ENCODE measurements around the gene AARS2. TPM values are rescaled to one million over a fixed set of nuclear protein-coding genes. Genes with fewer than 3 reads are reported as not detected.

The AARS2 gene
- total and polyA plus RNA-seq, 8 donors = 2.9 to 19.3 (median 6.4) TPM

GRCh38 chr6:44342489-44342888 is 29.3 kb upstream of the AARS2 start, which contains the start of gene SPATS1:
SPATS1 (plus strand) TSS chr6:44342650; CDS start chr6:44343096, 446 bp downstream.
- H3K27me3 ChIP-seq = peaks cover 0 to 53% (median 16%) of the 10 kb centered on the region in 3 donors
- no peak for TF ChIP-seq EP300 (IDR thresholded peaks at IDR 0.05)
- no peak for TF ChIP-seq CTCF (IDR thresholded peaks at IDR 0.05)
- TF ChIP-seq POLR2A (IDR thresholded peaks at IDR 0.05) = no peak
- no peak for TF ChIP-seq POLR2AphosphoS5 (IDR thresholded peaks at IDR 0.05)
- H3K36me3 ChIP-seq = no peaks in the 10 kb centered on the region
- 3 to 6% (median 3%) methylated on average over 23 to 31 of the region's 31 CpGs for WGBS, 5 donors
- peak; percentile 46 to 70 for DNase-seq
- H3K4me1 ChIP-seq = peaks cover 6 to 11% (median 9%) of the 10 kb centered on the region in 4 donors
- peak within 1 kb of the TSS; percentile 11 to 33 (median 25) for H3K4me3 ChIP-seq
- no peaks in the 10 kb centered on the region for H3K9me3 ChIP-seq
- H3K27ac ChIP-seq = peak within 1 kb of the TSS in 4 of 5 donors; percentile 12 to 26 (median 21)
- intact Hi-C loops (cut with DNase I; ENCODE audit: low total_unique reads) = no loop called here

DNA sequence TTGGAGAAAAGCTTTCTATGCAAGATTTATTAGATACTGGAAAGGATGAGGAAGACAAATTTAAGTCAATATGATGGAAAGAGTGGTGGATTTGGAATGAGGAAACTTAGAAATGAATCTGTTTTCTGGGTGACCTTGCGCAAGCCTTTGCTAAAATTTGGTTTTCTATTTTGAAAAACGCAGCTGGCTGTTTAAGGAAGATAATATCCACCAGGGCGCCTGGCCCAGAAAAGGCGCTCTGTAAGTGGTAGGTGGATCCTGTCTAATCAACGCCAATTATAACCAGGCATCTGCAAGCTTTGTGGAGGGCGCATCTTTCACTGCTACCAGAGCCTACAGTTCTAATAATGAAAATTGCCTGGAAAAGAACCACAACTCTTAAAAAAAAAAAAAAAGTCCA is 28.9 kb upstream of the AARS2 start:
- intact Hi-C loops (cut with DNase I; ENCODE audit: low total_unique reads) = no loop called here

GRCh38 chr6:44341095-44341890 is 28.1 kb upstream of the AARS2 start:
- Histone ChIP-seq H3K4me1 (peaks cover 6 to 11% (median 9%) of the 10 kb centered on the region in 4 donors), H3K27ac (no peak overlapping the region), H3K9me3 (no peaks in the 10 kb centered on the region), H3K4me3 (no peak overlapping the region), H3K27me3 (peaks cover 0 to 50% (median 16%) of the 10 kb centered on the region in 3 donors), H3K36me3 (no peaks in the 10 kb centered on the region)
- WGBS, 5 donors = 60 to 65% (median 63%) methylated on average over 8 of the region's 8 CpGs
- DNase-seq = no peak
- no peak for TF ChIP-seq CTCF (IDR thresholded peaks at IDR 0.05)
- TF ChIP-seq POLR2AphosphoS5 (IDR thresholded peaks at IDR 0.05) = no peak
- TF ChIP-seq EP300 (IDR thresholded peaks at IDR 0.05) = no peak
- no peak for TF ChIP-seq POLR2A (IDR thresholded peaks at IDR 0.05)
- intact Hi-C loops (cut with DNase I; ENCODE audit: low total_unique reads) = no loop called here

More for the DNA sequence above, 28.9 kb upstream of the AARS2 start:
- peak overlapping the region; percentile 11 to 33 (median 25) for H3K4me3 ChIP-seq
- TF ChIP-seq POLR2A (IDR thresholded peaks at IDR 0.05) (no peak), POLR2AphosphoS5 (IDR thresholded peaks at IDR 0.05) (no peak), EP300 (IDR thresholded peaks at IDR 0.05) (no peak), CTCF (IDR thresholded peaks at IDR 0.05) (no peak)
- peaks cover 0 to 53% (median 16%) of the 10 kb centered on the region in 3 donors for H3K27me3 ChIP-seq
- H3K9me3 ChIP-seq = no peaks in the 10 kb centered on the region
- H3K36me3 ChIP-seq = no peaks in the 10 kb centered on the region
- H3K4me1 ChIP-seq = peaks cover 6 to 11% (median 9%) of the 10 kb centered on the region in 4 donors
- WGBS, 5 donors = 37 to 54% (median 43%) methylated on average over 6 of the region's 6 CpGs
- peak in 1 of 2 donors; percentile 37 for DNase-seq
- peak overlapping the region in 2 of 5 donors; percentile 17 to 26 for H3K27ac ChIP-seq

DNA sequence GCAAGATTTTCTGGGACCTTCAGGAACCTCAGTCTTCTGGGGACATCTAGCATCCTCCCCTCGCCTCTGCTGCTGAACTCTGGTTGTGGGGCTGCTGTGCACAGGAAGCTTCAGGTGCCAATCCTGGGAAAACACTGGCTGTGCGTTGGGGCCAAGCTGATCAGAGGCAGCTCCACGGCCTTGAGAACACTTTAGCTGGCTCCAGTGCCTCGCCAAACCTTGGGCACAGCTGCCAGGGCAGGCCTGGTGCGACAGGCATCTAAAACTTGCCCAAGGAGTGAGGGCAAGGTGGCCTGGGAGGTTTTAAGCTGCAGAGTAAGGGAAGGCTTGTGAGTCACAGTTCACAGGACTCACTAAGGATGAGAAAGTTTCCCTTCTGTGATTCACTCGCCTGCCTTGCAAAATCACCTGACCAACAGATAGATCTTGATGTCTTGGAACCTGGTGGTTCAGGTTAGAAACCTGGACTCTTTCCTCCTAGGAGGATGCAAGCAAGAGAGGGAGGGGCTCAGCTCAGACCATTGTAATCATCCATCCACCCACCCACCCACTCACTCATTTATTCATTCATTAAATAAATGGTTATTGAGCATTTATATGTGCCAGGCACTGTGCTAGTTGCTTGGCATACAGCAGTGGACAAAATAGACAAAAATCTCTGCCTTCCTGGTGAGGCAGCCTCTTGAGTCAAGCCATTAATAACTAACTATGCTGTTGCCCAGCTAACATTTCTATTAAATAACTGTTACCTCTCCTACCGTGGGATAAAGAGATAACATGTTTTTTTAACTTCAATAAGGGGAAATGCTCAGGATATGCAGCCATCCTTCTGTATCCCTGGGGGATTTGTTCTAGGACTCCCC is 26.8 kb upstream of the AARS2 start:
- Histone ChIP-seq H3K27me3 (peaks cover 0 to 38% (median 16%) of the 10 kb centered on the region in 3 donors), H3K4me3 (no peak overlapping the region), H3K9me3 (no peaks in the 10 kb centered on the region), H3K27ac (no peak overlapping the region), H3K4me1 (peaks cover 6 to 11% (median 9%) of the 10 kb centered on the region in 4 donors), H3K36me3 (no peaks in the 10 kb centered on the region)
- no peak for DNase-seq
- intact Hi-C loops (cut with DNase I; ENCODE audit: low total_unique reads) = no loop called here
- no peak for TF ChIP-seq POLR2AphosphoS5 (IDR thresholded peaks at IDR 0.05)
- no peak for TF ChIP-seq EP300 (IDR thresholded peaks at IDR 0.05)
- TF ChIP-seq POLR2A (IDR thresholded peaks at IDR 0.05) = no peak
- no peak for TF ChIP-seq CTCF (IDR thresholded peaks at IDR 0.05)
- WGBS, 5 donors = 45 to 66% (median 61%) methylated on average over 7 of the region's 7 CpGs
